ENCODE data around the gene N4BP2. TPM values are rescaled to one million over a fixed set of nuclear protein-coding genes. Genes with fewer than 3 reads are reported as not detected.

N4BP2 gene
- total RNA-seq, 1 experiment from 2014 or later: 31.7 TPM

- no peak for TF ChIP-seq OVOL2 (CRISPR knock-in tag; IDR thresholded peaks at IDR 0.05; ENCODE audit: borderline replicate concordance)
These were observed 143.6 kb downstream of the N4BP2 start (continued) for GRCh38 chr4:40199999-40200874.

DNA sequence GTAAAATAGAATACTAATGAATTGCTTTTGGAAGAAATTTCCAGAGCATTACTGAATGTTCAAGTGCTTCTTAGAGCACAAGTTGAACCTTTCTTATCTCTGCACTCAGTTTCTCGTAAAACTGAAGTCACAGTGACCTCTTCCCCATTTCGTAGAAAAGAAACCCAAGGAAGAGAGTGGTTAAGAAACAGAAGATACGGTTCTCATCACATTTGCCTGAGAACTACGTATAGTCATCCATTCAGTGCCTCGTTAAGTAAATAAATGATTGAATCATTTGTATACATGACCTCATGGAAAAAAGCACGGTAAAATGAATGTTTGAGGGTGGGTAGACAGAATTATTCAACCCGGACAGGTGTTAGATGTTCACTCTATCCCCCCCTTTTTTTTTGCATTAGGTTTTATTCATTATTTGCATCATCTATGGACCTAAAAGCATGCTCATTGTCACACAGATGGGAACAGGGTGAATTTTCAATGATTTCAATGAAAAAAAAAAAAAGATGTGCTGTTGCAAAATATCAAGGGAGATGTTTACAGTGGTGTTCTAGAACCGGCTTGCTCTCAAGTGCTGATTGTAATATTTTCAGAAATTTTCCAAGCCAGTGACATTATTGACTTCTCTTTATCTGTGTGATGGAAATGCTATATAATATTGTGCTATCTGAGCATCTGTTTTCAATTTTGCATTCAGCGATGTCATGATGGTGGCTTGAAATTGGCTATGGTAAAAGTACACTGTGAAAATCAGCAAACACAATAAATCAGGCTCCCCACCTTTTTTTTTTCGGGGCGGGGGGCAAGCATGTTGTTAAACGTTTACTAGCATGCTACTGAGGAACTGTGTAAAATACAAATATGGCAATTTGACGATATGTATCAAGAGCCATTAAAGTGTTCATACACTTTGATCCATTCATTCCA, 144.5 kb downstream of the N4BP2 start:
- CTCF ChIA-PET: interaction anchor here (1.1 kb wide), 1 partner anchor 50 kb away, joined by 3 read pairs; no protein-coding TSS in a partner anchor
- peaks cover 64% of the 10 kb centered on the region for H3K4me1 Mint-ChIP-seq
- no peak for ATAC-seq
- TF ChIP-seq PRRX2 (CRISPR knock-in tag; IDR thresholded peaks at IDR 0.05) (no peak), PRDM15 (CRISPR knock-in tag; IDR thresholded peaks at IDR 0.05) (no peak), ZNF423 (CRISPR knock-in tag; IDR thresholded peaks at IDR 0.05) (no peak), NFE2L1 (CRISPR knock-in tag; IDR thresholded peaks at IDR 0.05) (no peak), ZNF263 (CRISPR knock-in tag; IDR thresholded peaks at IDR 0.05; ENCODE audit: low read depth) (no peak), USF1 (CRISPR knock-in tag; IDR thresholded peaks at IDR 0.05) (no peak), SP1 (CRISPR knock-in tag; conservative IDR thresholded peaks at IDR 0.05) (no peak), TEAD1 (CRISPR knock-in tag; IDR thresholded peaks at IDR 0.05) (no peak), ZNF317 (CRISPR knock-in tag; IDR thresholded peaks at IDR 0.05; ENCODE audit: borderline replicate concordance, low read depth) (no peak), ETV6 (CRISPR knock-in tag; IDR thresholded peaks at IDR 0.05) (no peak), CBFB (CRISPR knock-in tag; IDR thresholded peaks at IDR 0.05; ENCODE audit: low read depth) (no peak), HMGA2 (CRISPR knock-in tag; IDR thresholded peaks at IDR 0.05) (no peak), GABPB1 (CRISPR knock-in tag; IDR thresholded peaks at IDR 0.05) (no peak), CTCF (IDR thresholded peaks at IDR 0.05) (no peak), MYBL2 (CRISPR knock-in tag; IDR thresholded peaks at IDR 0.05) (no peak)
- TF ChIP-seq, protein P1, sequence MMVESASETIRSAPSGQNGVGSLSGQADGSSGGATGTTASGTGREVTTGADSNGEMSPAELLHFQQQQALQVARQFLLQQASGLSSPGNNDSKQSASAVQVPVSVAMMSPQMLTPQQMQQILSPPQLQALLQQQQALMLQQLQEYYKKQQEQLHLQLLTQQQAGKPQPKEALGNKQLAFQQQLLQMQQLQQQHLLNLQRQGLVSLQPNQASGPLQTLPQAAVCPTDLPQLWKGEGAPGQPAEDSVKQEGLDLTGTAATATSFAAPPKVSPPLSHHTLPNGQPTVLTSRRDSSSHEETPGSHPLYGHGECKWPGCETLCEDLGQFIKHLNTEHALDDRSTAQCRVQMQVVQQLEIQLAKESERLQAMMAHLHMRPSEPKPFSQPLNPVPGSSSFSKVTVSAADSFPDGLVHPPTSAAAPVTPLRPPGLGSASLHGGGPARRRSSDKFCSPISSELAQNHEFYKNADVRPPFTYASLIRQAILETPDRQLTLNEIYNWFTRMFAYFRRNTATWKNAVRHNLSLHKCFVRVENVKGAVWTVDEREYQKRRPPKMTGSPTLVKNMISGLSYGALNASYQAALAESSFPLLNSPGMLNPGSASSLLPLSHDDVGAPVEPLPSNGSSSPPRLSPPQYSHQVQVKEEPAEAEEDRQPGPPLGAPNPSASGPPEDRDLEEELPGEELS (CRISPR knock-in tag; IDR thresholded peaks at IDR 0.05): no peak
- TF ChIP-seq, protein P2, sequence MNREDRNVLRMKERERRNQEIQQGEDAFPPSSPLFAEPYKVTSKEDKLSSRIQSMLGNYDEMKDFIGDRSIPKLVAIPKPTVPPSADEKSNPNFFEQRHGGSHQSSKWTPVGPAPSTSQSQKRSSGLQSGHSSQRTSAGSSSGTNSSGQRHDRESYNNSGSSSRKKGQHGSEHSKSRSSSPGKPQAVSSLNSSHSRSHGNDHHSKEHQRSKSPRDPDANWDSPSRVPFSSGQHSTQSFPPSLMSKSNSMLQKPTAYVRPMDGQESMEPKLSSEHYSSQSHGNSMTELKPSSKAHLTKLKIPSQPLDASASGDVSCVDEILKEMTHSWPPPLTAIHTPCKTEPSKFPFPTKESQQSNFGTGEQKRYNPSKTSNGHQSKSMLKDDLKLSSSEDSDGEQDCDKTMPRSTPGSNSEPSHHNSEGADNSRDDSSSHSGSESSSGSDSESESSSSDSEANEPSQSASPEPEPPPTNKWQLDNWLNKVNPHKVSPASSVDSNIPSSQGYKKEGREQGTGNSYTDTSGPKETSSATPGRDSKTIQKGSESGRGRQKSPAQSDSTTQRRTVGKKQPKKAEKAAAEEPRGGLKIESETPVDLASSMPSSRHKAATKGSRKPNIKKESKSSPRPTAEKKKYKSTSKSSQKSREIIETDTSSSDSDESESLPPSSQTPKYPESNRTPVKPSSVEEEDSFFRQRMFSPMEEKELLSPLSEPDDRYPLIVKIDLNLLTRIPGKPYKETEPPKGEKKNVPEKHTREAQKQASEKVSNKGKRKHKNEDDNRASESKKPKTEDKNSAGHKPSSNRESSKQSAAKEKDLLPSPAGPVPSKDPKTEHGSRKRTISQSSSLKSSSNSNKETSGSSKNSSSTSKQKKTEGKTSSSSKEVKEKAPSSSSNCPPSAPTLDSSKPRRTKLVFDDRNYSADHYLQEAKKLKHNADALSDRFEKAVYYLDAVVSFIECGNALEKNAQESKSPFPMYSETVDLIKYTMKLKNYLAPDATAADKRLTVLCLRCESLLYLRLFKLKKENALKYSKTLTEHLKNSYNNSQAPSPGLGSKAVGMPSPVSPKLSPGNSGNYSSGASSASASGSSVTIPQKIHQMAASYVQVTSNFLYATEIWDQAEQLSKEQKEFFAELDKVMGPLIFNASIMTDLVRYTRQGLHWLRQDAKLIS (CRISPR knock-in tag; IDR thresholded peaks at IDR 0.05; ENCODE audit: borderline replicate concordance): no peak
- TF ChIP-seq, protein P3, sequence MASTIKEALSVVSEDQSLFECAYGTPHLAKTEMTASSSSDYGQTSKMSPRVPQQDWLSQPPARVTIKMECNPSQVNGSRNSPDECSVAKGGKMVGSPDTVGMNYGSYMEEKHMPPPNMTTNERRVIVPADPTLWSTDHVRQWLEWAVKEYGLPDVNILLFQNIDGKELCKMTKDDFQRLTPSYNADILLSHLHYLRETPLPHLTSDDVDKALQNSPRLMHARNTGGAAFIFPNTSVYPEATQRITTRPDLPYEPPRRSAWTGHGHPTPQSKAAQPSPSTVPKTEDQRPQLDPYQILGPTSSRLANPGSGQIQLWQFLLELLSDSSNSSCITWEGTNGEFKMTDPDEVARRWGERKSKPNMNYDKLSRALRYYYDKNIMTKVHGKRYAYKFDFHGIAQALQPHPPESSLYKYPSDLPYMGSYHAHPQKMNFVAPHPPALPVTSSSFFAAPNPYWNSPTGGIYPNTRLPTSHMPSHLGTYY (CRISPR knock-in tag; IDR thresholded peaks at IDR 0.05): no peak

More for the DNA sequence above, 144.5 kb downstream of the N4BP2 start:
- POLR2A ChIA-PET: no interaction called here
- H3K27me3 Mint-ChIP-seq (ENCODE audit: low read depth): no peaks in the 10 kb centered on the region
- H3K4me3 Mint-ChIP-seq: no peak overlapping the region
- no peaks in the 10 kb centered on the region for H3K36me3 Mint-ChIP-seq
- no peak overlapping the region for H3K27ac Mint-ChIP-seq
- no peaks in the 10 kb centered on the region for H3K9me3 Mint-ChIP-seq
- no peak for DNase-seq (ENCODE audit: low spot score)

Measured in WTC11 (cell line).